Measurements from ENCODE around the gene EPS8L1.

The EPS8L1 gene

GRCh38 chr19:55091126-55091910 lies 15.6 kb downstream of the EPS8L1 start:
- no peak for DNase-seq (ENCODE audit: low read depth)
- H3K4me3 ChIP-seq (ENCODE audit: low read depth, low read length) = no peak overlapping the region
- no peak for TF ChIP-seq CTCF (IDR thresholded peaks at IDR 0.05; ENCODE audit: insufficient read depth, low read depth, low read length, missing control alignments)

DNA sequence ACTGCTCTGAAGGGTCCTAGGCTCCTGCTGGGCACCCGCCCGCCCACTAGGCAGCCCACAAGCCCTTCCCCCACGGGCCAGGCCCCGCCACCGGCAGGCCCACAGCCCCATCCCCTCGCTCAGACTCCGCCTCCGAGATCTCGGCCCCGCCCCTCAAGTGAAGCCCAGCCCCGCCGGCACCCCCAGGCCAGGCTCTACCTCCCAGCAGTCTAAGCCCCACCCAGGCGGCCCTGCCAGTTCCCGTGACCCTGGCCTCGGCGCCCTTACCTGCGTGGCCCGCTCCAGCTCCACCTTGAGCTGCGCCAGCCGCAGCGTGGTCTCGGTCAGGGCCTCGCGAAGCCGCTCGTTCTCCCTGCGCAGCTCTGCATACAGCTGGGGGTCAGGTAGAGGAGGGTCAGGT lies 16.3 kb downstream of the EPS8L1 start:
- DNase-seq (ENCODE audit: low read depth) = no peak
- no peak for TF ChIP-seq CTCF (IDR thresholded peaks at IDR 0.05; ENCODE audit: insufficient read depth, low read depth, low read length, missing control alignments)
- no peak overlapping the region for H3K4me3 ChIP-seq (ENCODE audit: low read depth, low read length)

DNA sequence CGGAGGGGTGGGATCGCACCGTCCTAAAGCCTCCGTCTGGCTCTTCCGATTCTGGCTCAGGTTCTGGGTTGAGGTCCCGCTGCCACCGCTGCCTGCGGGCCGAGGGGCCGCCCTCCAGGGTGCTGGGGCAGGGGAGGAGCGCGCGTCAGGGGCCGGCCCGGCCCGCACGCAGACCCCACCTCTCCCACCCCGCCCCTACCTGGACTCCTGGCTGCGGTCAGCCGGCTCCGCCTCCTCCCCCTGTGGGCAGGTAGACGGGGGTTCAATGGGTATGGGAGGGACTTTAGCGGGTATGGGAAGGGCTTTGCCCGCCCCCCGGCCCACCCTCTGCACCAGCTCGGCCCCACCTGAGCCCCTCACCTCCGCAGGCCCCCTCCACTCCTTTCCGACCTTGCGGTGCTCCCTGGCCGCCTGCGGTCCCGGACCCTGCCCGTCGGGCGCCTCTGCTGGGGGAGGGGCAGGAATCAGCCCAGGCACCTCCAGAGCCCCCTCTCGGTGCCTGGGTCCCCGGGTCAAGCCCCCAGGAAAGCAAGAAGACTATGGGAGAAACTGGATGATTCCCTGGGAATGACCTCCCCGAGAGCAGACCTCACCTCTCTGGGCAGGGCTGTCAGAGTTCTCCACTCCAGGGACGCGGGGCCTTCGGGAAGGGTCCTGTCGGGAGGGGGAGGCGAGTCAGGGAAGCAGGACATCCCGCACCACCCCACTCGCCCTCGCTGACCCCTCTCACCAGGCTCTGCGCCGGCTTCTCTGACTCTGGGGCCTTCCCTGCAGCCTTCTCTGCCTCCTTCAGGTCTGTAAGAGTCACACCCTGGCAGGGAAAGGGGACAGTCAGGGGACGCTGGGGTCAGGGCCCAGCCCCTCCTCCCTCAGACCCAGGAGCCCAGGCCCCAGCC lies 17.0 kb downstream of the EPS8L1 start:
- H3K4me3 ChIP-seq (ENCODE audit: low read depth, low read length) = no peak overlapping the region
- no peak for DNase-seq (ENCODE audit: low read depth)
- no peak for TF ChIP-seq CTCF (IDR thresholded peaks at IDR 0.05; ENCODE audit: insufficient read depth, low read depth, low read length, missing control alignments)

GRCh38 chr19:55094456-55095259 lies 19.0 kb downstream of the EPS8L1 start:
- no peak for TF ChIP-seq CTCF (IDR thresholded peaks at IDR 0.05; ENCODE audit: insufficient read depth, low read depth, low read length, missing control alignments)
- H3K4me3 ChIP-seq (ENCODE audit: low read depth, low read length) = no peak overlapping the region
- no peak for DNase-seq (ENCODE audit: low read depth)

DNA sequence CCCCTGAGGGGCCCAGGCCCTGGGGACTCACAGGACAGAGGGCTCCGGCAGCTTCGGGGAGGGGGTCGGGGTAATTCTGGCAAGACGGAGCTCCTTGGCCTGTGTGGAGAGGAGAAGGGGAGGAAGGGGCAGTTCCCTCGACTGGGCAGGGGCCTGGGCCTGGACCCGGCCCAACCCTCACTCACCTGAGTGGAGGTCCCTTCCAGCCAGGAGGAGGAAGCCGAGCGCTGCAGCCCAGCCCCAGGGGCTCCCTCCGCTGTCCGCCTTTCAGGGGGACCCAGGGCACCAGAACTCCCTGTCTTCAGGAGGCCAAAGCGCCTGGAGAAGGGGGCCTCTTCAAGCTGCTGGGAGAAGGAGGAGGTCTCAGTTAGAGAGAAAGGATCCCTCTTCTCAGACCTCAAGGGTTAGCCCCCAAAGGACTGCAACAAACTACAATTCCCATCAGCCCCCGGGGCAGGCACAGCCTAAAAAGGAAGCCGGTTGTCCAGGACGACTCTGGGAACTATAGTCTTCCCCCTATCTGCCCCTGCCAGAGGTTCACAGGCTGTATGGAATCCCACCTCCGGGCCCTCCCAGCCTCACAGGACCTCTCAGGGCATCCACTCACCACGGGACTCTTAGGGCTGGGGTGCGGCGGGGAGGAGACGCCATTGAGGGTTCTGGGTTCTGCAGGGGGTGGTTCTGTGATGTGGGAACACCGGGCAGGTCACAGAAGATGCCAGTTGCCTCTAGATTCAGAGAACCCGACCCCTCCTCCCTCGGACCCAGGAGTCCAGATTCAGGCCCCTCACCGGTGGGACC lies 19.8 kb downstream of the EPS8L1 start:
- no peak for TF ChIP-seq CTCF (IDR thresholded peaks at IDR 0.05; ENCODE audit: insufficient read depth, low read depth, low read length, missing control alignments)
- no peak overlapping the region for H3K4me3 ChIP-seq (ENCODE audit: low read depth, low read length)
- DNase-seq (ENCODE audit: low read depth) = no peak

Measured in GM12865 (cell line).